DND-41 (cell line): Measurements from ENCODE around the gene DNER.

ENCODE experiments used
- ATAC-seq: fragments of 200-7000 bp; cut with Tn5 transposase; 3 replicates; pipeline ENCODE4 v1.9.1; 2021; ENCODE audit warnings: low read depth; ENCODE audit not compliant: insufficient read depth
- DNase-seq: peaks from one replicate; pipeline ENCODE4 v3.0.0-alpha.2; 2020
- H2AFZ ChIP-seq: 2 replicates; pipeline ENCODE4 v1.6.0; 2012; ENCODE audit warnings: low read depth, low read length
- H3K27ac ChIP-seq: 2 replicates; pipeline ENCODE4 v1.5.1; 2012; ENCODE audit warnings: low read length, inconsistent platforms
- H3K27me3 ChIP-seq: fragments of 200-600 bp; sonication (generic); 2 replicates; pipeline ENCODE4 v1.6.0; 2012; ENCODE audit warnings: low read length, mild to moderate bottlenecking, inconsistent platforms; ENCODE audit not compliant: insufficient read depth, poor library complexity
- H3K36me3 ChIP-seq: 2 replicates; pipeline ENCODE4 v1.5.1; 2012; ENCODE audit warnings: low read length, inconsistent platforms; ENCODE audit not compliant: insufficient read depth
- H3K4me1 ChIP-seq: 2 replicates; pipeline ENCODE4 v1.5.1; 2012; ENCODE audit warnings: mild to moderate bottlenecking, low read length; ENCODE audit not compliant: insufficient read depth
- H3K4me2 ChIP-seq: 2 replicates; pipeline ENCODE4 v1.6.0; 2012; ENCODE audit warnings: mild to moderate bottlenecking, moderate library complexity, low read length, inconsistent platforms; ENCODE audit not compliant: insufficient read depth
- H3K4me3 ChIP-seq, 2 experiments: fragments of 200-600 bp in 1 of 2; shearing (Covaris generic) in 1 of 2; 2 replicates each; pipeline ENCODE4 v1.5.1; 2012 to 2016; ENCODE audit warnings: inconsistent platforms in 2 of 2, low read length in 2 of 2, mild to moderate bottlenecking in 2 of 2, low read depth in 1 of 2, moderate library complexity in 1 of 2
- H3K79me2 ChIP-seq: 2 replicates; pipeline ENCODE4 v1.6.0; 2012; ENCODE audit warnings: low read length, inconsistent platforms; ENCODE audit not compliant: insufficient read depth
- H3K9ac ChIP-seq: 2 replicates; pipeline ENCODE4 v1.6.0; 2012; ENCODE audit warnings: low read depth, mild to moderate bottlenecking, inconsistent platforms, low read length, moderate library complexity
- H3K9me3 ChIP-seq: 2 replicates; pipeline ENCODE4 v1.5.1; 2012; ENCODE audit warnings: low read length, moderate library complexity, mild to moderate bottlenecking, inconsistent platforms; ENCODE audit not compliant: insufficient read depth, severe bottlenecking
- H4K20me1 ChIP-seq: 2 replicates; pipeline ENCODE4 v1.6.0; 2012; ENCODE audit warnings: low read length; ENCODE audit not compliant: insufficient read depth
- EZH2 ChIP-seq: IDR thresholded peaks from 3 replicates; pipeline ENCODE4 v1.6.1; 2012; ENCODE audit warnings: borderline replicate concordance, low read depth, mild to moderate bottlenecking, moderate library complexity, low read length, inconsistent platforms; ENCODE audit not compliant: severe bottlenecking
- TF ChIP-seq, protein P1 (sequence below): IDR thresholded peaks from 2 replicates; pipeline ENCODE4 v1.5.1; 2012; ENCODE audit warnings: borderline replicate concordance, low read length, moderate library complexity, mild to moderate bottlenecking; ENCODE audit not compliant: poor library complexity, severe bottlenecking; ENCODE audit errors: extremely low read depth

Gene DNER

DNA sequence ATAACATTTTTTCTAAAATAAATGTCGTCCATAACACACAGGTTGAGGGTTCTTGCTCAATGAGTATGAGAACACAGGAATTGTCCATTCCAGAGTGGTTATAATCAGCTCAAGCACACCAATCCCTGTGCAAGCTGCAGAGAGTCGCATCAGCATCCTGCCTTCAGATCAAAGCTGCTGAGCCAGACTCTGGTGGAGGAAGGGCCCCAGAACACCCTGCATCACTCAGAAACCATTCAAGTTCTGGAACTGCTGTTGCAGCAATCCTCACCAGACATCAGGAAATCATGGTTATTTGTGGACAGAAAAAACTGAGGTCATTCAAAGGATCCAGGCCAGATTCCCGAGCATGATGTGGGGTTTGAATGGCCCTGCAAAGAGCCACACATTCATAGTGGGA lies 44.5 kb downstream of the DNER start:
- H3K9ac ChIP-seq: no peak overlapping the region
- ATAC-seq: no peak
- no peak overlapping the region for H2AFZ ChIP-seq
- H3K4me3 ChIP-seq: no peak overlapping the region
- H3K4me2 ChIP-seq: no peak overlapping the region
- no peaks in the 10 kb centered on the region for H3K9me3 ChIP-seq
- no peaks in the 10 kb centered on the region for H3K79me2 ChIP-seq
- H3K4me1 ChIP-seq: no peaks in the 10 kb centered on the region
- no peak for TF ChIP-seq EZH2
- TF ChIP-seq, protein P1, sequence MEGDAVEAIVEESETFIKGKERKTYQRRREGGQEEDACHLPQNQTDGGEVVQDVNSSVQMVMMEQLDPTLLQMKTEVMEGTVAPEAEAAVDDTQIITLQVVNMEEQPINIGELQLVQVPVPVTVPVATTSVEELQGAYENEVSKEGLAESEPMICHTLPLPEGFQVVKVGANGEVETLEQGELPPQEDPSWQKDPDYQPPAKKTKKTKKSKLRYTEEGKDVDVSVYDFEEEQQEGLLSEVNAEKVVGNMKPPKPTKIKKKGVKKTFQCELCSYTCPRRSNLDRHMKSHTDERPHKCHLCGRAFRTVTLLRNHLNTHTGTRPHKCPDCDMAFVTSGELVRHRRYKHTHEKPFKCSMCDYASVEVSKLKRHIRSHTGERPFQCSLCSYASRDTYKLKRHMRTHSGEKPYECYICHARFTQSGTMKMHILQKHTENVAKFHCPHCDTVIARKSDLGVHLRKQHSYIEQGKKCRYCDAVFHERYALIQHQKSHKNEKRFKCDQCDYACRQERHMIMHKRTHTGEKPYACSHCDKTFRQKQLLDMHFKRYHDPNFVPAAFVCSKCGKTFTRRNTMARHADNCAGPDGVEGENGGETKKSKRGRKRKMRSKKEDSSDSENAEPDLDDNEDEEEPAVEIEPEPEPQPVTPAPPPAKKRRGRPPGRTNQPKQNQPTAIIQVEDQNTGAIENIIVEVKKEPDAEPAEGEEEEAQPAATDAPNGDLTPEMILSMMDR: no peak
- no peaks in the 10 kb centered on the region for H3K36me3 ChIP-seq
- no peak for DNase-seq
- H3K27ac ChIP-seq: no peak overlapping the region
- no peaks in the 10 kb centered on the region for H4K20me1 ChIP-seq
- H3K27me3 ChIP-seq: peaks cover 14% of the 10 kb centered on the region

DNA sequence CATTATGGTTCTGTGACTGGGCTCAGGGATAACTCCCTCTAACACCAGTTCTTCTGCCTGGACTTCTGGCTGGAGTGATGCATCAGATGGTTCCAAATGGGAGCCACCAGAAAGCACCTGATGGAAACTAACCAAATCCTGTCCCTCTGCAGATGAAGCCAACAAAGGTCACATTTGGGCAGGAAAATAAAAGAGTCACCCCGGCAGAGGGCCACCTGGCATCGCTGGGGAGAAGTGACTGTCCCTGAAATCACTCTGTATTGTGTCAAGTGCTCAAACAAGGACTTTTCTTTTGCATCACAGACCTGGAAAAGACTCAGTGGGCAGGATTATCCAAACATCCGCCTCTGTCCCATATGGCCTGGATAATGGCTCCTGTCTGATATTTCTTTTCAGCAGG lies 47.5 kb downstream of the DNER start:
- Histone ChIP-seq H3K36me3 (no peaks in the 10 kb centered on the region), H3K9ac (no peak overlapping the region), H3K4me1 (no peaks in the 10 kb centered on the region), H3K9me3 (no peaks in the 10 kb centered on the region), H3K4me2 (no peak overlapping the region), H3K27me3 (peaks cover 5% of the 10 kb centered on the region), H2AFZ (no peak overlapping the region), H3K79me2 (no peaks in the 10 kb centered on the region), H4K20me1 (no peaks in the 10 kb centered on the region), H3K4me3 (no peak overlapping the region), H3K27ac (no peak overlapping the region)
- DNase-seq (no peak), ATAC-seq (no peak)
- TF ChIP-seq EZH2: no peak
- TF ChIP-seq, protein P1: no peak

DNA sequence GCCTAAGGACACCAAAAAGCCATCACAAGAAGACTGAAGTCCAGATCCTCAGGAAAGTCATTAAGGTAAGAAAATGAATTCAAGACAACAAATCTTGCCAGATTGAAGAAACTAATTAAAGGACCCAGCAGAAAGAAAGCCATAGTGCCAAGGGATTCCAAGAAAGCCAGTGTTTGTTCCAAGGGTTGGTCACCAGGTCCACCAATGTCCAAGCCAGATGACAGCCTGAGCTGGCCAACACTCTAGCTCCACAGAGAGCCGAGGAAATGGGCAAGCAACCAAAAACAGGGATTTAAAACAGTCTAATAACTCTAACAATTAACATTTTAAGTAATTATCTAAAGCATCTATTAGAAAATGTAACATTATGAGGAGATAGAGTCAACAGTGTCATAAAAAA lies 49.2 kb downstream of the DNER start:
- no peaks in the 10 kb centered on the region for H3K4me1 ChIP-seq
- no peaks in the 10 kb centered on the region for H3K79me2 ChIP-seq
- no peaks in the 10 kb centered on the region for H3K36me3 ChIP-seq
- H3K9ac ChIP-seq: no peak overlapping the region
- no peak overlapping the region for H3K27ac ChIP-seq
- no peak for TF ChIP-seq EZH2
- TF ChIP-seq, protein P1: no peak
- H3K4me2 ChIP-seq: no peak overlapping the region
- no peak for DNase-seq
- H2AFZ ChIP-seq: no peak overlapping the region
- H3K4me3 ChIP-seq: no peak overlapping the region
- H4K20me1 ChIP-seq: no peaks in the 10 kb centered on the region
- no peaks in the 10 kb centered on the region for H3K9me3 ChIP-seq
- no peaks in the 10 kb centered on the region for H3K27me3 ChIP-seq
- ATAC-seq: no peak

DNA sequence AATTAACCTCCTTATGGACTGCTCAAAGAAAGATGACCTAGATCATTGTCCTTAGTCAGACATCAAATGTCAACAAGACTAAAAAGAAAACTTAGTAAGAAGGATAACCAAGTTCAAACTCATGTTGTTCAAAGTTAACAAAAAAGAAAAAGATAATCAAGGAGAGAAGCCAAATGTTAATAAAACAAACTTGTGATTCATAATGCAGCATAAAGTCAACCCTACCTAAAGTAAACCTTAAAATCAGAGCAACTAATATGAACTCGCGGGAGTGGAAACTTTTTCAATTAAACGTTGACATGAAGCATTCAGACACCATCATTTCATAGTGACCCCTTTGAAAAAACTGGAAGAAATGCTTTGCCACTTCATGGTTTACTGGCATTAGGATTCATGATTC lies 52.9 kb downstream of the DNER start:
- TF ChIP-seq EZH2: no peak
- TF ChIP-seq, protein P1: no peak
- Histone ChIP-seq H4K20me1 (no peaks in the 10 kb centered on the region), H3K36me3 (no peaks in the 10 kb centered on the region), H2AFZ (no peak overlapping the region), H3K4me3 (no peak overlapping the region), H3K27ac (no peak overlapping the region), H3K4me2 (no peak overlapping the region), H3K27me3 (no peaks in the 10 kb centered on the region), H3K9me3 (no peaks in the 10 kb centered on the region), H3K79me2 (no peaks in the 10 kb centered on the region), H3K9ac (no peak overlapping the region), H3K4me1 (no peaks in the 10 kb centered on the region)
- DNase-seq (no peak), ATAC-seq (no peak)
